ENCODE data around the gene KANSL3.
"Not testable (repeated sequence)": the region's sequence is repeated elsewhere in the genome, so short reads cannot be mapped to it uniquely, and the experiment has no call there.

Gene KANSL3

DNA sequence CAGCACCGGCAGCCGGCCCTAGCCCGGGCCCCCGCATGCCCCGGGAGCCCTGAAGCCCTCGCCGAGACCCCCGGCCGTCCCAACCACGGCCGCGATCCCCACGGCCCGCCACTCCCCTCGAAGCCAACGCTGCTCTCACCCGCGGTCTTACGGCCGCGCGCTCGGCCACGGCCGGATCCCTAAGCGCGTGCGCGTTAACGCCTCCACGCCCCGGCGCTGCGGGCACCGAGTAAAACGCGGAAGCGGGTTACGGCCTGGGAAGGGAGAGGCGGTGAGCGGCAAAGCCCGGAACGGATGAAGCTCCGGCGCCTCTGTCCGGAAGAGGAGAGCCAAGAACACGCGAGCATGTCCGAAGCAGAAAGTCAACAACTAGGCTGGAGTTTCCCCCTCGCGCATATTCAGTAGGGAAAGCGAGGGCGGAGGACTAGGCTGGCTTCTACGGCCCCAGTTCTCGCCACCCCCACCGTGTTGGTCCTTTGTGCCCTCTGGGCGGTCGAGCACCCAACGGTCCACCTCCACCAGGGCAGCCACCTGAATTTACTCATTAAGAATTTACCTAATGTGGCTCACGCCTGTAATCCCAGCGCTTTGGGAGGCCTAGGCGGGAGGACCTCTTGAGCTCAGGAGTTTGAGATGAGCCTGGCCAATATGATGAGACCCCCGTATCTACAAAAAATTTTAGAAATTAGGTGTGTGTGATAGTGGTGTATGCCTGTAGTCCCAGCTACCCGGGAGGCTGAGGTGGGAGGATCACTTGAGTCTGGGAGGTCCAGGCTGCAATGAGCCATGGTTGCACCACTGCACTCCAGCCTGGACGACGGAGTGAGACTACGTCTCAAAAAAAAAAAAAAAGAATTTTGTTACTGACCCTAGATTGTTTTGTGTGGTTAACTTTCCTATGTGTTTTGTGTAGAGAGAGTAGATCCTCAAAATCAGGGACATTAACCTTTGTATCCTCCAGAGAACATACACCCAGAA is at the start of gene KANSL3:
Gene KANSL3 (minus strand): TSS at position 169 of the 978 bp plus-strand sequence. CDS start 1,177 bp downstream, outside the sequence.
- DNase-seq (ENCODE audit: low read depth), result peak; percentile 70

DNA sequence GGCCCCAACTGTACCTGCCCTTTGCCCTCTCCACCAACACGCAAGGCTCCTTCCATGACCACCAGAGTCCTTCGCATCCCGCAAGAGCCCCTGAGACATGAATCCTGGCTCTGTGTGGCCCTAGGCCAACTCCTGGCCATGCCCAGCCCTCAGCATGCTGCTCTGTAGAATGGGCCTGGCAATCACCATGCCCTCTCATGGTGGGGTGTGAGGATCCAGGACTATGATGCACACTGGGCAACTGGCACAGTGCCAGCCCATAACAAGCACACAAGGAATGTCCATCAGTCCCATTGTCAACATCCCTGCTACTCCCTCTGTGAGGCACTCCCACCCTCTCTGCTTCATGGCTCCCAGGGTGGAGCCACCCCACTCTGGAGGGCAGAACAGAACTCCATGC is 49.2 kb upstream of the KANSL3 start:
- DNase-seq (ENCODE audit: low read depth), result no peak

DNA sequence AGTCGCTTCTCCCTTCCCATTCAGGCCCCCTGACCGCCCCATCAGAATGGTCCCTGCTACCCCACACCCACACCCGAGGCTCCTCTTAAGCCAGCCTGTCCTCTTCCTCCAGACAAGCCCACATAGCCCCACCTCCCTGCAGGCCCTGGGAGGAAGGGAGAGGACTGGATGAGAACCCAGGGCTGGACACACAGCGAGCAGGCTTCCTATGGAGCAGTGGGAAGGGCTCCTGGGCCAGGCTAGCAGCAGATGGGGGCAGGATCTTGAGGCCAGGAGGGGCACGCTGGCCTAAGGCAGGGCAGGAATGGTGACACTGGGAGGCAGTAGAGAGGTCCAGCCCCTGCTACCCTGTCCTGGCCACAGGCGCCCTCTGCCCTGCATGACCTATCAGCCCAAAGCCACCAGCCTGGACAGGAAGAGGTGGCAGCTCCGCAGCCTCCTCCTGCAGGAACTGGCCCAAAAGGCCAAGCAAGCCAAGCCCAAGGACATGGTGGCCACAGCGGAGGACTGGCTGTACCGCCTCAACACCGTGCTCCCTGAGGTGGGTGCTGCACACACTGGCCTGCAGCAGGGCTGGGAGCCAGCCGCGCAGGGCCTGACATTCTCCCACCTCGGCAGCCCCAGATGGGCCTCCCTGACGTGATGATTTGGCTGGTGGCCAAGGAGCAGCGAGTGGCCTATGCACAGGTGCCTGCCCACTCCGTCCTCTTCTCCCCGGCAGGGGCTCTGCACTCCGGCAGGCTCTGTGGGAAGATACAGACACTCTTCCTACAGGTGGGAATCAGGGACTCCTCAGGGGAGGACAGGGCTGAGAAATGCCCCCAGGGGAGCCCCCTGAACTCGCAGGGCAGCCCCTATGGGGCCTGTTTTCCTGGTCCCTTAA is 47.7 kb upstream of the KANSL3 start:
- DNase-seq (ENCODE audit: low read depth), result no peak

DNA sequence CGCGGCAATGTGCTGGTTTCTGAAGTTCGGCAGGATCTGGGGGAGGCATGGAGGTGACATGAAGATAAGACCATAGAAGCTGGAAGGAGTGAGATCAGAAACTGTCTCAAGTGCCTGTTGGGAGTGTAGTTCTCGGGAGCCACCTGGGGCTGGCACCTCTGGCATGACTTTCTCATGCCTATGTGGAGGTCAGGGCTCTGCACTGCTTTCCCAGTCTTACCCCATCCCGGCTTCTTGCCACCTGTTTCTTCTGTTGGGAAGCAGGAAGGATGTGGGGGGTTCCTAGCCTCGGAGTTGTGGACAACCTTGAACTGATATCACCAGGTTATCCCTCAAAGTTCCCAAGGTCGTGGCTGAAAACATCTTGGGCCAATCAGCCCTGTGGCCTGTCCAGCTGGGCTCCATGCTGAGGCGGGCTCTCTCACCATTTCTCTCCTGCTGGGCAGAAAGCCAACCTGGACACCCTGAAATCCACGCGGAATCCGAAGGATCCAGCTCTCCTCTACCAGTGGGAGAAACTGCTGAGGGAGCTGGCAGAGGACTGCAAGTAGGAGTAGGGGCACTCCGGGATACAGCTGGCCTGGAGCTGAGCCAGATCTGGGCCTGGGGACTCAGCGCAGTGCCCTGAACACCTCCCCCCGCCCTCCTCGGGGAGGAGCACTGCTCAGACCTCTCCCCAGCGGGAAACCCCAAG is 46.9 kb upstream of the KANSL3 start:
- DNase-seq (ENCODE audit: low read depth), result no peak

DNA sequence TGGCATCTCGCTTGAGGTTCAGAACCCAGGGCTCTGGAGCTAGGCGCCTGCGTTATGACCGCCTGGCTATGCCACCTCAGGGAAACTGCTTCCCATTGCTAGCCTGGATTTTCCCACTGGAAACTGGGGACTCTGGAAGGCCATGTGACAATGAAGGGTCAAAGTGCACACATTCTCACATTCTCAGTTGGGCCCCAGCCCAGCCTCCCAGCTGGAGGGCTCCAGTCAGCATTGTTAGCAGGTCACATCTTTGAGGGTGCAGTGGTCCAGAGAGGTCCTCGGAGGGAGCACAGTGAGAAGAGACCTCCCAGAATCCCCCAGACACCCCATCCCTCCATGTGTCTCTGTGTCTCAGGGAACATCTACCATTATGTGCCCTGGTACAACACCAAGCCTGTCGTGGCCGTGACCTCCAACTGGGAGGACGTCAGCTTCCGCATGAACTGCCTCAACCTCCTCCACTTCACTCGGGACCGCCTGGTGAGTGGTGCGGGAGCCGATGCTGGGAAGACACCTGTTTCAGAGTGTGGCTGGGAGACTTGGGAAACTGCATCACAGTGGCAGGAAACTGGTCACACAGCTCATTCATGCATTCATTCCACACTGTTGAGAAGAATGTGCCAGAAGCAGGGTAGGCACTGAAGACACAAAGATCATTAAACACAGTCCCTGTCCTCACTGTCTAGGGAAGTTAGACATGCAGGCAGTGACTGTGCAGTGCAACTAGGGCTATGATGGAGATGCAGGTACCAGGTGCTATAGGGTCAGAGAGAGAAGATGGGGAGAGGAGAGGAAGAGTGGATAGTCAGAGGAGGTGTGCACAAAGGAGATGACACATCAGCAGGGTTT is 46.1 kb upstream of the KANSL3 start:
- DNase-seq (ENCODE audit: low read depth), result no peak

DNA sequence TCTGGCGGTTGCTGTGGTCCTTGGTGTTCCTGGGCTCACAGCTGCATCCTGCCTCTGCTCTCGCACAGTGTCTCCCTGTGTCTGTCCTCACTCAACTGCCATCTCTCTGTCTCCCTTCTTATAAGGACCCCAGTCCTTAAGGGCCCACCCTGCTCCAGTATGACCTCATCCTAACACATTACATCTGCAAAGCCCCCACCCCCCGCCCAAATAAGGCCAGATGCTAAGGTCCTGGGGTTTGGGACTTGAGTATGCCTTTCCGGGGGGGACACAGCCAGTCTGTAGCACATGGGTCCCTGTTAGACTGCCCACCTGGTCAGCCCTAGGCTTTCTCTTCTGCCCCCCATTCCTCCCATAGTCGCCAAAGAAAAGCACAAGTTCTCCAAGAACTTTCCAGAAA is 45.2 kb upstream of the KANSL3 start:
- no peak for DNase-seq (ENCODE audit: low read depth)

DNA sequence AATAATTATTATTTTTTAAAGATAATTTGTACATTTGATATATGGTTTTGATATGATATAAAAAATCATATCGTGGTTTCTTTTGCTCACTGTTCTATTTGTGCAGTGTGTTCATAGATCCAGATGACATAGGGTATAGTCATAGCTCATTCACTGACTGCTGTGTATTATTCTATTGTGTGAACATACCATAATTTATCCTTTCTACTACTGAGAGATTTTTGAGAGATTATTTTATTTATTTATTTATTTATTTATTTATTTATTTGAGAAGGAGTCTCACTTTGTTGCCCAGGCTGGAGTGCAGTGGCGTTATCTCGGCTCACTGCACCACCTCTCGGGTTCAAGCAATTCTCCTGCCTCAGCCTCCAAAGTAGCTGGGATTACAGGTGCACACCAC is 43.4 kb upstream of the KANSL3 start:
- DNase-seq (ENCODE audit: low read depth), result no peak

DNA sequence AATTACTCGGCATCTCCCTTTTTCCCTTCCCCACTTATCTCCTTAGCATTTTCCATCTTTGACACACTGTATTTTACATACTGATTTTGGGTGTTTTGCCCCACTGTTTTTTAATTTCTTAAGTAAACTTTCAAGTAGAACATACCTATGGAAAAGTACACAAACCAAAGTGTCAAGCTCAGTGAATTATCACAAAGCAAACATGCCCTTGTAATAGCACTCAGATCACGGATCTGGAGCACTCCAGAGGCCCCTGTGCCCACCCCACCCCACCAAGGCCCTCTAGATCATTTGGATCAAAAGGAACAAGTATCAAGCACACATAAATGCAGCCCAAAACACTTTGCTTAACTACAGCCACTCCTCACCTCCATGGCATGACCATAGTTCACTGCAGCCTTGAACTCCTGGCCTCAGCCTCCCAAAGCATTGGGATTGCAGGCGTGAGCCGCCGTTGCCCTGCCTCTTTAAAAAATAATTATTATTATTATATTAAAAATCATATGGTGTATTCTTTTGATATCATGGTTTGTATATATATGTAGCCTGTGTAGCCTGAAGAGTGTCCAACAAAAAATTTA is 42.5 kb upstream of the KANSL3 start:
- no peak for DNase-seq (ENCODE audit: low read depth)

DNA sequence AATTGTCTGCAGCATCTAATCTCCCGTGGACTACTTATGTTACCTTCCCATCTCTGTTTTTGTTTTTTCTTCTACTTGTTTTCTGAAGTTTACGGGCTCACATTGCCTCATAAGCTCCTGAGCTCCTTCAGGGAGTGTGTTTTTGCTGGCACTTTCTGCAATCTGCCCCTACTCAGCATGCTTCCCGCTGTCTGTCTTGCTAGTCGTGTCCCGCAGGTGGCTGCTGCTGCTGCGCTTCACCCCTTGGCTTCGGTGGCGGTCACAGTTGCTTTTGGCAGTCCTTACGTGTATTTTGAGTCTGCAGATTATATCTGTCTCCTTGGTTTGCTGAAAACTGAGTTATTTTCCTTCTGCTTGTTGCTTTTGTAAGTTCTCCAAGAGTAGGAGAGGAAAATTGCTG is 41.7 kb upstream of the KANSL3 start:
- DNase-seq (ENCODE audit: low read depth), result no peak

DNA sequence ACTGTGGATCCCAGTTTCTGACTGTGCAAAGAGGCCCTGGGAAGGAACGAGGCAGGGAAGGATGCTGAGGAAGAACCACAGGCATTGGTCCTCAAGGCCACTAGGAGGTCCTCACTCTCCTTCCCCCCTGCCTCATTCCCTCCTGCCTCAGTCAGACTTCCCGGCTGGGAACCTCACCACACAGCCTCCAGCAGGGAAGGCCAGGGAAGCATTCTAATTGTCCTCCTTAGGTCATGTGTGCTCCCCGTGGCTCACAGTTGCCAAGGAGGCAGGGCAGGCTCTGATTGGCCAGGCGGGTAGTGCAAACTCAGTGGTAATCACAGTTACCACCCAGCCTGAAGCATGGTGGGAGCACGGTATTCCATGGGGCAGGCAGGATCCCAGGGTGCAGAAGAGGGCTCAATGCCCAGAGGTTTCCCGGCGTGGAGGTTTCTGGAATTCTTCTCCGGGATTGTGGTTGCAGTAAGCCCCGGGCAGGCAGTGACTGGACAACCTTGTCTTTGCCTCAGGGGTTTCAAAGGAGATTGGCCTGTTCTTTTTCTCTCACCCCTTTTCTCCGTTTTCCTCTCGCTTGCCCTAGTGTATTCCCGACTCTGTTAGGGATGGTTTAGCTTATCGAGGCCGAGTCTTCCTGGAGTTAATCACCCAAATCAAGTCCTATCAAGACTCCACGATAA is 31.6 kb upstream of the KANSL3 start:
- no peak for DNase-seq (ENCODE audit: low read depth)

DNA sequence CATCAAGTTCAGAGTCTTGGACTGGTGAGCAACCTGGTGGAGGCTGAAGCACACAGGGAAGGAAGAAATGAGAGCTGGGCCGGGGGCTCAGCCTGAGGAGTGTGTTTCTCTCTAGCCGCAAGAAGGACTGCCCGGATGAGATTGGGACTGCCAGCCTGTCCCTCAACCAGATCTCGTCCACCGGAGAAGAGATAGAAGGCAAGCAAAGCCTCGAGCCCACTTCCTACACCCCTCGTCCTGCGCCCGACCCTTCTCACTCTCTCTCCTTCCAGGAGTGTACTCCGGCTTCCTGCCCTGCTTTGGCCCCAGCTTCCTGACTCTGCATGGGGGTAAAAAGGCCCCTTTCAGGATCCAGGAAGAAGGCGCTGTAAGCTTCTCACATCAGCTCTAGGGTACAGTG is 30.7 kb upstream of the KANSL3 start:
- DNase-seq (ENCODE audit: low read depth), result no peak

DNA sequence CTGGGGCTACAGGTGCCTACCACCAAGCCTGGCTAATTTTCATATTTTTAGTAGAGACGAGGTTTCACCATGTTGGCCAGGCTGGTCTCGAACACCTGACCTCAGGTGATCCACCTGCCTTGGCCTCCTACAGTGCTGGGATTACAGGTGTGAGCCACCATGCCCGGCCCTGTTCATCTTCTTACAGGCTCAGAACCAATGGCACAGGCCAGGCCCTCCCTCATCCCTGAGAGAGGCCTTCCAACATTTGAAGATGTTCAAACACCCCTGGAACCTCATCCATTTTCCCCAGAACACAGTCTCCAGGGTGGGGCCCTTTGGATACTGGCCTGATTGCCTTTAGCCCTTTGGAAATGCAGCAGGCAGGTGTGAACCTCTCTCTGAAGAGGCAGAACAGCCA is 27.6 kb upstream of the KANSL3 start:
- not testable (repeated sequence) for DNase-seq (ENCODE audit: low read depth)

DNA sequence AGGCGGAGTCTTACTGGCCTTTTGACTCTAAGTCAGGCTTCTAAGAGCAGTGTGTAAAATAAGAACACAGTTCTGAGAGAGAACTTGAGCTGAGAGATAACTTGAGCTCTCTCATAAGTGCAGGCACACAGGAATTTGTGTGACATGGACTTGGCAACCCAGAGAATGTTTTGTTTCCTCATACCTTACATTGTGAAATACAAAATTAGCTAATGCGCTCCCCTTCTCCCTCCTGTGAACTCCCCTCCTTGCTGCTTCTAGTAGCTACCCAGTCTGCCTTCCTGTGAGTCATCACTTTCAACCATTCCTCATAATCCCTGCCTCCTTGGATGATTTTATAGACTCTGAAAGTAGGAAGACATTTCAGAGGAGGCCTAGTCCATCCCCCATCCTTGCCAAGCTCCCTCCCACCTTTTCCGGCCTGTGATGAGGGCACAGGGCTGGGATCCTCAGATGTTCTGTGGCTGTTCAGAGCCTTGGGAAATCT is 27.0 kb upstream of the KANSL3 start:
- no peak for DNase-seq (ENCODE audit: low read depth)

DNA sequence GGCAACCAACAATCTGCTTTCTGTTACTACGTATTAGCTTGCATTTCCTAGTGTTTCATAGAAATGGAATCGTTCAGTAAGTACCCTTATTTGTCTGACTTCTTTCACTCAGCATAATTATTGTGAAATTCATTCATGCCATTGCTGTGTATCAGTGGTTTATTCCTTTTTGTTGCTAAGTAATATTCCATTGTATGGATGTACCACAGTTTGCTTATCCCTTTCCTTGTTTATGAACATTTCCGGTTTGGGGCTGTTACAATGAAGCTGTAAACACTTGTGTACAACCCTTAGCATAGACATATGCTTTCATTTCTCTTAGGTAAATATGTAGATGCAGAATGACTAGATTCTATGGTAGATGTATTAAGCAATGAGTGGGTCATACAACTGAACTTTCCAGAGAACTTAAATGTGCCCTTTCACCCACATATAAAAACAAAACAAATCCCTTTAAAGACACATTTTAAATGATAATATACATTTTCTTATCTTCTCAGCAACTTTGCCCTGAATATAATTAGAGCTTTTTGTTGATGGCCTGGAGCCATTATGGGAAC is 26.3 kb upstream of the KANSL3 start:
- no peak for DNase-seq (ENCODE audit: low read depth)

DNA sequence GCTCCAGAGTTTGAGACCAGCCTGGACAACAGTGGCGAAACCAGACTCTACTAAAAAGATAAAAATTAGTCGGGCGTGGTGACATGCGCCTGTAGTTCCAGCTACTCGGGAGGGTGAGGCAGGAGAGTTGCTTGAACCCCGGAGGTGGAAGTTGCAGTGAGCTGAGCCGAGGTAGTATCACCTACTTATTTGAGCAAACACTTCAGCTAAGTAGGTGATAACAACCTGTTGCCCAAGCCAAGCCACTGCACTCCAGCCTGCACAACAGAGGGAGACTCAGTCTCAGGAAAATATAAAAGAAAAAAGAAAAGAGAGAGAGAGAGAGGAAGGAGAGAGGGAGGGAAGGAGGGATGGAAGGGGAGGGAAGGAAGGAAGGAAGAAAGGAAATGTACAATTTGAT is 25.7 kb upstream of the KANSL3 start:
- DNase-seq (ENCODE audit: low read depth), result no peak

DNA sequence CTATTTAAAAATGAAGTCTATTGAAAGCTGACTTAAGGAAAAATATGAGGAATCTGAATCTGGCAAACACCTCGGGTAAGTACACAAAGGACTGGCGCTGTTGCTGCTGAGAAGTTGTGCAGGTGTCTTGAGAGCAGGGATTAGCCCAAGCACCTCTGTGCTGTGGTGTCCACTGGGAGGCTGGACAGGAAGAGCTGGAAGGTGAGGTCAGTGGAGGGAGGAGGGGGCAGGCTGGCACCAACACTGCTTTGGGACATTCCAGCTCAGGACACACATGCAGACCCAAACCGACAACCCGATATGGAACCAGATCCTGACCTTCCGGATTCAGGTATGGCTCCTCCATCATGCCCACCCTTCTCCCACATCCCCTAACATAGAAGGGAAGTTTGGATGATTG is 25.1 kb upstream of the KANSL3 start:
- no peak for DNase-seq (ENCODE audit: low read depth)

DNA sequence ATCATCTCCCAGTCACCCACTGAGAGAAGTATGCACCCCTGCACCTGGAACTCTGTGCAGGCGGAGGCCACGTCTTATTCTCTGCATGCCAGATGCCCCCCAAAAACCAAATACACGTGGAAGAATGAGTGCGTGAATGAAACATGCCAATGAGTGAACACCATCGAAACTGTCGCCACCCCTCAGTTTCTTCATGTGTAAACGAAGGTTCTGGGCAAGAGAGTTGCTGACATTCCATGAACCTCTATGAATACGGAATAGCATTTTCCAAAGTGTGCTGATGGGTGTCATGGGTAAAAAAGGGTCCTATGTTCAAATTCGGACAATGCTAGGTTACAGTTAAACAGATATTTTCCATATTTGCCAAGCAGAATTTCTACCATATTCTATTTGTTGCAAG is 24.2 kb upstream of the KANSL3 start:
- no peak for DNase-seq (ENCODE audit: low read depth)

DNA sequence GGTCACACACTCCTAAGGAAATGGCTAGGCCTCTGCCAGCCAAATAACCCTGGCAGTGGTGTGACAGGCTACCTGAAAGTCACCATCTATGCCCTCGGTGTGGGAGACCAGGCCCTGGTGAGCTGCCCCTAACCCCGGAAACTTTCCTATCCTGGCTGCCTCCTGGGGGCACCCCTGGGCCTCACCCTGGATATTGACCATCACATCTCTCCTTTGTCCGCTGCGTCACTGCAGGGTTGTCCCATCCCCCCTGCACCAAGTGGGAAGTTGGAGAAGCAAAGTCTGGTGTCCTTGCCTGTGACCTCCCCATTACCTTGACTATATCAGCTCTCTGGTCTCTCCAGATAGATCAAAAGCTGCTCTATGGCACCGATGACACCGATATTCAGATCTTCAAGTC is 23.2 kb upstream of the KANSL3 start:
- no peak for DNase-seq (ENCODE audit: low read depth)

DNA sequence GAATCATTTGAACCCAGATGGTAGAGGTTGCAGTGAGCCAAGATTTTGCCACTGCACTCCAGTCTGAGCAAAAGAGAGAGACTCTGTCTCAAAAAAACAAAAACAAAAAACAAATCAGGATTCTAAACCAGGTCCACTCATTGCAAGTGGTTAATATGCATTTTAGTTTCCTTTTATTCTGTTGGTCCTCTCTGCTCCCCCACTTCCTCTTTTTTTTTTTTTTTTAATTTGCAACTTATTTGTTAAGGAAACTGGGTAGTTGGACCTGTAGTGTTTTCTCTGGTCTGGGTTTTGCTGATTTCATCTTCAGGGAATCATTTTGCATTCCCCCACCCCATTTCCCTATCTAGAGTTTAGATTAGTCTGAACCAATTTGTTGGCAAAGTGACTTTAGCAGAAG is 18.4 kb upstream of the KANSL3 start:
- DNase-seq (ENCODE audit: low read depth), result no peak

DNA sequence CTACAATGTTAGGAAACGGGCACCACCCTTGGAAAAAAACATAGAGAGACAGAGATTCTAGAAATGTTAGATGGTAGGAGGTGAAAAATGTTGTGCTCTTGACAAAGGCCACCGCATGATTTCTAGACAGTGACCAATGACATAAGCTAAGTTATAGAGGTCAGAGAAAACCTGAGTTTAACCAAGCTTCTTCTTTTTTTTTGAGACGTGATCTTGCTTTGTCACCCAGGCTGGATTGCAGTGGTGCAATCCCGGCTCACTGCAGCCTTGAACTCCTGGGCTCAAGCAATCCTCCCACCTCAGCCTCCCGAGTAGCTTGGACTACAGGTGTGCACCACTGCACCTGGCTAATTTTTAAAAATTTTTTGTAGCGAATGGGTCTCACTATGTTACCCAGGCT is 17.4 kb upstream of the KANSL3 start:
- DNase-seq (ENCODE audit: low read depth), result no peak
